ENCODE data around the gene MAP3K20. TPM values are rescaled to one million over a fixed set of nuclear protein-coding genes. Genes with fewer than 3 reads are reported as not detected.
A peak's percentile ranks its signal among the peaks of the same experiment; 100 is the strongest.

The MAP3K20 gene
- total and polyA plus RNA-seq, 10 of the 15 experiments (the other 5 are each of a cell fraction or from before 2014, with no cell fraction given), result 0.04 to 5.6 (median 2.3) TPM

GRCh38 chr2:173238385-173238784, 162.7 kb downstream of the MAP3K20 start:
- POLR2A ChIA-PET, result no interaction called here
- no peak for TF ChIP-seq TBL1XR1 (IDR thresholded peaks at IDR 0.05; ENCODE audit: low read depth, low read length)
- peak; percentile 20; the same call in 1 of the 2 replicates for TF ChIP-seq MTA2 (IDR thresholded peaks at IDR 0.05; ENCODE audit: low read depth)
- no peak for TF ChIP-seq ATF7 (IDR thresholded peaks at IDR 0.05; ENCODE audit: low read depth)
- SMC1A ChIA-PET (ENCODE audit: uncharacterized antibody, unreplicated experiment), result no interaction called here
- BruUV-seq (replicated peaks), result no TSS peak
- Histone ChIP-seq H3K27me3 (replicated peaks in 1 of 2; ENCODE audit: control insufficient read depth in 2 of 2, insufficient read depth in 2 of 2, low read length in 1 of 2) (no peaks in the 10 kb centered on the region), H3K36me3 (ENCODE audit: control insufficient read depth in 2 of 2, insufficient read depth in 2 of 2, low read length in 1 of 2) (no peaks in the 10 kb centered on the region), H3K9ac (ENCODE audit: control insufficient read depth, insufficient read depth, low read length) (no peak overlapping the region), H4K20me1 (ENCODE audit: control insufficient read depth, insufficient read depth) (no peaks in the 10 kb centered on the region), H3K9me3 (replicated peaks; ENCODE audit: control insufficient read depth, insufficient read depth, low read length) (no peaks in the 10 kb centered on the region), H3K4me2 (ENCODE audit: control insufficient read depth, insufficient read depth) (no peak overlapping the region), H3K79me2 (ENCODE audit: control insufficient read depth, insufficient read depth, low read length) (no peaks in the 10 kb centered on the region), H3K27ac (ENCODE audit: control insufficient read depth, insufficient read depth) (no peak overlapping the region), H3K4me3 (no peak overlapping the region), H3K4me1 (ENCODE audit: control insufficient read depth, insufficient read depth, low read length) (peaks cover 9% of the 10 kb centered on the region), H2AFZ (ENCODE audit: control insufficient read depth, low read depth, low read length) (no peak overlapping the region)
- FAIRE-seq (no peak), DNase-seq (ENCODE audit: low read depth, low spot score) (no peak), ATAC-seq (no peak)
- RAD21 ChIA-PET (ENCODE audit: unreplicated experiment), result no interaction called here
- 72% methylated on average over 4 of the region's 4 CpGs for WGBS (ENCODE audit: insufficient coverage, insufficient replicate concordance, low lambda C conversion rate, missing lambda C conversion rate)
- in situ Hi-C loops (cut with MboI), result no loop called here
- CTCF ChIA-PET, result interaction anchor here (1.2 to 2.0 kb wide), 3 partner anchors 10 to 209 kb away, joined by 3 to 6 read pairs (median 4); no protein-coding TSS in a partner anchor
- intact Hi-C loops (cut with micrococcal nuclease; ENCODE audit: unreplicated experiment), result no loop called here

GRCh38 chr2:173238831-173239230, 163.2 kb downstream of the MAP3K20 start:
- no peak overlapping the region for H3K27ac ChIP-seq (ENCODE audit: control insufficient read depth, insufficient read depth)
- SMC1A ChIA-PET (ENCODE audit: uncharacterized antibody, unreplicated experiment), result no interaction called here
- no peaks in the 10 kb centered on the region for H4K20me1 ChIP-seq (ENCODE audit: control insufficient read depth, insufficient read depth)
- RAD21 ChIA-PET (ENCODE audit: unreplicated experiment), result no interaction called here
- no peak overlapping the region for H2AFZ ChIP-seq (ENCODE audit: control insufficient read depth, low read depth, low read length)
- POLR2A ChIA-PET, result no interaction called here
- H3K79me2 ChIP-seq (ENCODE audit: control insufficient read depth, insufficient read depth, low read length), result no peaks in the 10 kb centered on the region
- 94% methylated on average over 3 of the region's 3 CpGs for WGBS (ENCODE audit: insufficient coverage, insufficient replicate concordance, low lambda C conversion rate, missing lambda C conversion rate)
- in situ Hi-C loops (cut with MboI), result no loop called here
- ATAC-seq, result no peak
- no peak overlapping the region for H3K4me2 ChIP-seq (ENCODE audit: control insufficient read depth, insufficient read depth)
- no peak overlapping the region for H3K4me3 ChIP-seq
- H3K9ac ChIP-seq (ENCODE audit: control insufficient read depth, insufficient read depth, low read length), result no peak overlapping the region
- H3K9me3 ChIP-seq (replicated peaks; ENCODE audit: control insufficient read depth, insufficient read depth, low read length), result no peaks in the 10 kb centered on the region
- FAIRE-seq, result no peak
- no peaks in the 10 kb centered on the region for H3K27me3 ChIP-seq (replicated peaks in 1 of 2; ENCODE audit: control insufficient read depth in 2 of 2, insufficient read depth in 2 of 2, low read length in 1 of 2)
- no peak for TF ChIP-seq NFXL1 (IDR thresholded peaks at IDR 0.05; ENCODE audit: borderline replicate concordance)
- TF ChIP-seq FOXM1 (IDR thresholded peaks at IDR 0.05; ENCODE audit: low read depth, low read length), result no peak
- no peak for TF ChIP-seq SUZ12 (IDR thresholded peaks at IDR 0.05; ENCODE audit: unreplicated experiment)
- no peak for TF ChIP-seq CBFB (IDR thresholded peaks at IDR 0.05; ENCODE audit: low read depth)
- TF ChIP-seq ZNF384 (IDR thresholded peaks at IDR 0.05; ENCODE audit: borderline replicate concordance, low read depth, low read length), result no peak
- no peak for TF ChIP-seq NFIC (IDR thresholded peaks at IDR 0.05; ENCODE audit: low read depth, low read length)
- H3K36me3 ChIP-seq (ENCODE audit: control insufficient read depth in 2 of 2, insufficient read depth in 2 of 2, low read length in 1 of 2), result no peaks in the 10 kb centered on the region
- CTCF ChIA-PET, result interaction anchor here (1.2 to 2.0 kb wide), 5 partner anchors 10 to 212 kb away, joined by 3 to 6 read pairs (median 4); no protein-coding TSS in a partner anchor
- H3K4me1 ChIP-seq (ENCODE audit: control insufficient read depth, insufficient read depth, low read length), result peaks cover 9% of the 10 kb centered on the region
- DNase-seq (ENCODE audit: low read depth, low spot score), result no peak
- intact Hi-C loops (cut with micrococcal nuclease; ENCODE audit: unreplicated experiment), result no loop called here
- BruUV-seq (replicated peaks), result no TSS peak
